ENCODE results near the gene RNF144A. TPM values are rescaled to one million over a fixed set of nuclear protein-coding genes. Genes with fewer than 3 reads are reported as not detected.

The RNF144A gene
- total and polyA plus RNA-seq, 2 experiments from 2014 or later: 0.60 to 3.5 TPM

DNA sequence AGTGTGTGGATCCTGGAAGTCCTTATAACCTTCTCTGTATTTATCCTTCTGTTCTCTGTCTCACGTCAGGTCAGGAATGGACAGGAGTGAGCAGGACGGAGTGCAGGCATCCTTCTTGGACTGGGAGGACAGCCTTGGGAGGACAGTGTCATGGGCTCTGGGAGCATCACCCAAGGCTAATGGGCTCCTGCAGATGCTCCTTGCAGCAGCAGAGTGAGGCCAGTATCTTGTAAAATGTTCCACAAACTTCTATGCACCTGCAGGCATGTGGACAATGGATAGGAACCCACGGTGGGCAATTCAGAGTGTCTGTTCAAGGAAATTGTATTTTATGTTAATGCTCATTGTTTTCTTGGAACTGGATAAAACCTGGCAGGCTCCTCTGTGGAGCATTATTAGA lies 176.2 kb downstream of the RNF144A start:
- H4K20me1 ChIP-seq (ENCODE audit: insufficient read depth): no peaks in the 10 kb centered on the region
- no peaks in the 10 kb centered on the region for H3F3A ChIP-seq (ENCODE audit: insufficient read depth)
- no peak for DNase-seq
- H3K36me3 ChIP-seq (ENCODE audit: low read depth): no peaks in the 10 kb centered on the region
- H3K9ac ChIP-seq: no peak overlapping the region
- no peak overlapping the region for H2AFZ ChIP-seq
- no peaks in the 10 kb centered on the region for H3K27me3 ChIP-seq (replicated peaks; ENCODE audit: insufficient read depth)
- H3K4me1 ChIP-seq (ENCODE audit: insufficient read depth): no peaks in the 10 kb centered on the region
- H3K4me3 ChIP-seq: no peak overlapping the region
- 76 to 81% methylated on average over 3 of the region's 3 CpGs for WGBS, 2 experiments (ENCODE audit: low coverage in 1 of 2, low lambda C conversion rate in 2 of 2, missing lambda C conversion rate in 2 of 2)
- H3K9me3 ChIP-seq (ENCODE audit: low read depth): no peaks in the 10 kb centered on the region
- in situ Hi-C loops (cut with MboI): no loop called here
- H3K27ac ChIP-seq: no peak overlapping the region
- TF ChIP-seq EZH2 (IDR thresholded peaks at IDR 0.05; ENCODE audit: insufficient read depth, poor library complexity, severe bottlenecking) (no peak), EZH2phosphoT487 (IDR thresholded peaks at IDR 0.05; ENCODE audit: insufficient read depth, low read depth) (no peak)
- H3K4me2 ChIP-seq (ENCODE audit: unreplicated experiment): no peak overlapping the region
- no peaks in the 10 kb centered on the region for H3K79me2 ChIP-seq (ENCODE audit: insufficient read depth)
- no peaks in the 10 kb centered on the region for H3K9me2 ChIP-seq (ENCODE audit: insufficient read depth)

Other genes with a start within 250 kb of the RNF144A start
- gene CMPK2, start 51.5 kb upstream of the RNF144A start, total RNA-seq (2014; rRNA removed; shearing (Covaris generic)): 0.13 TPM in 1 of 2 replicates, not detected in the other
- 0.11 TPM in 1 of 2 replicates, not detected in the other for gene CMPK2, start 51.5 kb upstream of the RNF144A start, polyA plus RNA-seq (2016; fragmentation: Nextera tagmentation; extraction: Ambion mirVana)
- not detected in 2 replicates for gene RSAD2, start 39.6 kb upstream of the RNF144A start, total RNA-seq (2014; rRNA removed; shearing (Covaris generic))
- gene RSAD2, start 39.6 kb upstream of the RNF144A start, polyA plus RNA-seq (2016; fragmentation: Nextera tagmentation; extraction: Ambion mirVana): not detected in 2 replicates